Fibroblast of lung (primary cell): ENCODE results near the gene DNAH1. TPM values are rescaled to one million over a fixed set of nuclear protein-coding genes. Genes with fewer than 3 reads are reported as not detected.

Source experiments
- DNase-seq, 2 donors: peaks; one replicate each; pipeline versions ENCODE4 v3.0.0 to v3.0.0-alpha.2; 2010; ENCODE audit warnings: low read depth in 2 of 2
- H2AFZ ChIP-seq: 2 replicates; pipeline ENCODE4 v1.5.1; 2012; ENCODE audit warnings: low read length, control low read depth, inconsistent platforms
- H3K27ac ChIP-seq: 2 replicates; pipeline ENCODE4 v1.5.1; 2011; ENCODE audit warnings: low read length, control low read depth; ENCODE audit not compliant: insufficient read depth
- H3K27me3 ChIP-seq: 2 replicates; pipeline ENCODE4 v1.5.1; 2011; ENCODE audit warnings: mild to moderate bottlenecking, low read length; ENCODE audit not compliant: control insufficient read depth, insufficient read depth
- H3K36me3 ChIP-seq: 2 replicates; pipeline ENCODE4 v1.5.1; 2011; ENCODE audit warnings: low read length; ENCODE audit not compliant: control insufficient read depth, insufficient read depth
- H3K4me1 ChIP-seq: 2 replicates; pipeline ENCODE4 v1.5.1; 2011; ENCODE audit warnings: low read length; ENCODE audit not compliant: control insufficient read depth, insufficient read depth; ENCODE audit errors: extremely low read depth
- H3K4me2 ChIP-seq: 2 replicates; pipeline ENCODE4 v1.5.1; 2011; ENCODE audit warnings: low read length, control low read depth; ENCODE audit not compliant: insufficient read depth; ENCODE audit errors: extremely low read depth
- H3K4me3 ChIP-seq, 4 experiments: fragments of 200-600 bp in 1 of 4; sonication (generic) in 1 of 4; replicated peaks in 1 of 4; 2 replicates each; pipeline ENCODE4 v1.5.1; 2011 to 2016; ENCODE audit warnings: low read length in 4 of 4, low read depth in 3 of 4, mild to moderate bottlenecking in 3 of 4, control low read depth in 2 of 4, inconsistent platforms in 1 of 4, mixed read lengths in 1 of 4; ENCODE audit not compliant: insufficient read depth in 1 of 4; ENCODE audit errors: control extremely low read depth in 1 of 4
- H3K79me2 ChIP-seq: 2 replicates; pipeline ENCODE4 v1.5.1; 2012; ENCODE audit warnings: mild to moderate bottlenecking, low read length, inconsistent platforms; ENCODE audit not compliant: control insufficient read depth, insufficient read depth
- H3K9ac ChIP-seq: 2 replicates; pipeline ENCODE4 v1.5.1; 2011; ENCODE audit warnings: mild to moderate bottlenecking, low read length, control low read depth; ENCODE audit not compliant: insufficient read depth
- H3K9me3 ChIP-seq: 2 replicates; pipeline ENCODE4 v1.5.1; 2012; ENCODE audit warnings: low read depth, low read length; ENCODE audit not compliant: control insufficient read depth, insufficient read depth
- H4K20me1 ChIP-seq: 2 replicates; pipeline ENCODE4 v1.5.1; 2011; ENCODE audit warnings: low read length; ENCODE audit not compliant: control insufficient read depth, insufficient read depth; ENCODE audit errors: extremely low read depth
- CTCF ChIP-seq, 2 donors: IDR thresholded peaks in 1 of 2; conservative IDR thresholded peaks in 1 of 2; 1 replicate in 1 of 2; 2 replicates in 1 of 2; pipeline ENCODE4 v1.5.1; 2011 to 2012; ENCODE audit warnings: low read length in 2 of 2, control low read depth in 1 of 2, inconsistent platforms in 1 of 2, low read depth in 1 of 2, mild to moderate bottlenecking in 1 of 2
- EZH2 ChIP-seq: IDR thresholded peaks from 2 replicates; pipeline ENCODE4 v1.5.1; 2012; ENCODE audit warnings: low read length, control low read depth, mild to moderate bottlenecking; ENCODE audit errors: missing control alignments
- polyA minus RNA-seq: library from RNA; depleted of rRNA, polyadenylated mRNA; stranded (reverse); fragments of >200 nt; gene quantifications from 2 replicates; pipeline ENCODE4 v1.2.3, GENCODE V29; 2011; ENCODE audit warnings: low replicate concordance
- polyA plus RNA-seq, 2 donors: library from polyadenylated mRNA; depleted of rRNA in 1 of 2; stranded (reverse) in 1 of 2; unstranded in 1 of 2; fragments of >200 nt; gene quantifications; 2 replicates each; pipeline ENCODE4 v1.2.1, GENCODE V29; 2011 to 2012; ENCODE audit warnings: missing spikeins in 1 of 2
- total RNA-seq: library from RNA; depleted of rRNA; stranded (reverse); fragments of >200 nt; gene quantifications from 2 replicates; pipeline ENCODE4 v1.2.1, GENCODE V29; 2014

The DNAH1 gene
- total RNA-seq (1.8 and 3.0 TPM in 2 replicates), polyA plus RNA-seq (0.72 and 1.9 TPM in 2 replicates), polyA minus RNA-seq (3.8 and 8.9 TPM in 2 replicates)
- 0.47 and 0.96 TPM in 2 replicates for polyA plus RNA-seq (2012)

- no peak for DNase-seq
- H3K79me2 ChIP-seq, result no peaks in the 10 kb centered on the region
- peaks cover 7% of the 10 kb centered on the region for H3K4me1 ChIP-seq
- H2AFZ ChIP-seq, result no peak within 1 kb of the TSS
- H3K9ac ChIP-seq, result no peak within 1 kb of the TSS
- no peaks in the 10 kb centered on the region for H4K20me1 ChIP-seq
- no peaks in the 10 kb centered on the region for H3K27me3 ChIP-seq
- H3K4me3 ChIP-seq, result no peak within 1 kb of the TSS
- H3K27ac ChIP-seq, result no peak within 1 kb of the TSS
- no peak for TF ChIP-seq EZH2
- TF ChIP-seq CTCF (conservative IDR thresholded peaks at IDR 0.05 in 1 of 2, IDR thresholded peaks at IDR 0.05 in 1 of 2; ENCODE audit: low read depth in 1 of 2, low read length in 2 of 2), result no peak
- no peaks in the 10 kb centered on the region for H3K9me3 ChIP-seq
- H3K4me2 ChIP-seq, result no peak within 1 kb of the TSS
- H3K36me3 ChIP-seq, result no peaks in the 10 kb centered on the region
Observed at GRCh38 chr3:52315977-52316764, at the start of gene DNAH1. TSS of gene DNAH1 (plus strand) at chr3:52316319. CDS start at chr3:52322443, 6,124 bp downstream.

- no peak overlapping the region for H3K4me3 ChIP-seq
- H3K27me3 ChIP-seq, result no peaks in the 10 kb centered on the region
- H3K27ac ChIP-seq, result no peak overlapping the region
- peaks cover 7% of the 10 kb centered on the region for H3K4me1 ChIP-seq
- TF ChIP-seq CTCF (conservative IDR thresholded peaks at IDR 0.05 in 1 of 2, IDR thresholded peaks at IDR 0.05 in 1 of 2; ENCODE audit: low read depth in 1 of 2, low read length in 2 of 2) (no peak), EZH2 (no peak)
- no peak overlapping the region for H3K4me2 ChIP-seq
- no peak overlapping the region for H2AFZ ChIP-seq
- no peak overlapping the region for H3K9ac ChIP-seq
- H3K36me3 ChIP-seq, result peaks cover 15% of the 10 kb centered on the region
- no peak for DNase-seq
- peaks cover 61% of the 10 kb centered on the region for H3K79me2 ChIP-seq
- no peaks in the 10 kb centered on the region for H3K9me3 ChIP-seq
- H4K20me1 ChIP-seq, result peaks cover 2% of the 10 kb centered on the region
Observed at GRCh38 chr3:52268036-52268435, 48.1 kb upstream of the DNAH1 start.

DNA sequence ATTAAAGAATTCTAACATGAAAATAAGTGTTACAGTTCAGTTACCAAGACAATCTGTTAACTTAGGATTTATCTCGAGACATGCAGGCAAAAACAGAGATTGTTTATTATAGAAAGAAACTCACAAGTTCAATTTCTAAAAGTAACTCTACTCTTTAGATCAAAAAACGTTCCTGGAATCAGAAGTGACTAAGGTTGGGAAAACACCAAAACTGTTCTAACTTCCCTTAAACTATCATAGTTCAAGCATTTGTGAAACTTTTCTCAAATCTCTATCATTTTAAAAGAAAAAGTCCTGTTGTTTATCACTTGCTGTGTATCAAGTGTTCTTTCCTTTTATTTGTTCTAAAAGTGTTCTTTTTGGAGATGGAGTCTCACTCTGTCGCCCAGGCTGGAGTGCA lies 46.3 kb upstream of the DNAH1 start:
- TF ChIP-seq EZH2 (no peak), CTCF (conservative IDR thresholded peaks at IDR 0.05 in 1 of 2, IDR thresholded peaks at IDR 0.05 in 1 of 2; ENCODE audit: low read depth in 1 of 2, low read length in 2 of 2) (no peak)
- H3K9ac ChIP-seq, result no peak overlapping the region
- no peak overlapping the region for H3K27ac ChIP-seq
- peaks cover 2% of the 10 kb centered on the region for H4K20me1 ChIP-seq
- peaks cover 10% of the 10 kb centered on the region for H3K36me3 ChIP-seq
- no peaks in the 10 kb centered on the region for H3K9me3 ChIP-seq
- no peak overlapping the region for H3K4me3 ChIP-seq
- peaks cover 7% of the 10 kb centered on the region for H3K4me1 ChIP-seq
- no peak for DNase-seq
- no peaks in the 10 kb centered on the region for H3K27me3 ChIP-seq
- no peak overlapping the region for H3K4me2 ChIP-seq
- H3K79me2 ChIP-seq, result peaks cover 73% of the 10 kb centered on the region
- no peak overlapping the region for H2AFZ ChIP-seq
